Adrenal gland (tissue), 5 donors: ENCODE results near the gene CFH.

ENCODE experiments used
- POLR2A ChIP-seq, 2 donors: fragments of 450-650 bp; IDR thresholded peaks; one replicate each; pipeline ENCODE4 v1.6.1; 2017; ENCODE audit warnings: antibody characterized with exemption in 2 of 2, mild to moderate bottlenecking in 2 of 2, moderate library complexity in 1 of 2
- TF ChIP-seq, protein P1 (sequence below), 6 experiments: fragments of 450-650 bp in 4 of 6; fragments of 200-600 bp in 2 of 6; sonication (generic) in 1 of 6; IDR thresholded peaks; 1 replicate in 5 of 6; 2 replicates in 1 of 6; pipeline versions ENCODE4 v1.5.1 to v1.8.0; 2016 to 2021; ENCODE audit warnings: antibody characterized with exemption in 6 of 6, mild to moderate bottlenecking in 2 of 6, moderate library complexity in 1 of 6
- donor health status: DM: no; HTN: no; CAD: no.

DNA sequence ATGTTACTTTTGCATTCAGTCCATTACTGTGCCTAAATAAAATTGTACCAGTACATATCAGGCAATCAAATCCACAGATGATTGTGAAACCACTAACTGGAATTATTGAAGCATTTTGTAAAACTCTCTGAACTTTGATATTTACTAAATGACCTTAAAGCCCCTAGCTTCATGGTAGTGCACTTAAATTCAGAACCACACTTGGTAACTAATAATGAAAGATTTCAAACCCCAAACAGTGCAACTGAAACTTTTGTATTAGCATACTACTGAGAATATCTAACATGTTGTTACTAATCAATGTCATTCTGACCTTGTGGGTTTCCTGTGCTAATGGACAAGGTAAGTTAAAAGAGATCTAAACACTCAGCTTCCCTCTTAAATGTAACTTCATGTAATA lies 122.8 kb downstream of the CFH start, which contains the start of gene CFHR3:
- TF ChIP-seq, protein P1, sequence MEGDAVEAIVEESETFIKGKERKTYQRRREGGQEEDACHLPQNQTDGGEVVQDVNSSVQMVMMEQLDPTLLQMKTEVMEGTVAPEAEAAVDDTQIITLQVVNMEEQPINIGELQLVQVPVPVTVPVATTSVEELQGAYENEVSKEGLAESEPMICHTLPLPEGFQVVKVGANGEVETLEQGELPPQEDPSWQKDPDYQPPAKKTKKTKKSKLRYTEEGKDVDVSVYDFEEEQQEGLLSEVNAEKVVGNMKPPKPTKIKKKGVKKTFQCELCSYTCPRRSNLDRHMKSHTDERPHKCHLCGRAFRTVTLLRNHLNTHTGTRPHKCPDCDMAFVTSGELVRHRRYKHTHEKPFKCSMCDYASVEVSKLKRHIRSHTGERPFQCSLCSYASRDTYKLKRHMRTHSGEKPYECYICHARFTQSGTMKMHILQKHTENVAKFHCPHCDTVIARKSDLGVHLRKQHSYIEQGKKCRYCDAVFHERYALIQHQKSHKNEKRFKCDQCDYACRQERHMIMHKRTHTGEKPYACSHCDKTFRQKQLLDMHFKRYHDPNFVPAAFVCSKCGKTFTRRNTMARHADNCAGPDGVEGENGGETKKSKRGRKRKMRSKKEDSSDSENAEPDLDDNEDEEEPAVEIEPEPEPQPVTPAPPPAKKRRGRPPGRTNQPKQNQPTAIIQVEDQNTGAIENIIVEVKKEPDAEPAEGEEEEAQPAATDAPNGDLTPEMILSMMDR (IDR thresholded peaks at IDR 0.05), result no peak
- TF ChIP-seq POLR2A (IDR thresholded peaks at IDR 0.05), result no peak
